GM18951 (cell line): ENCODE results near the gene LGR5.

Experiments
- POLR2A ChIP-seq: IDR thresholded peaks from 4 replicates; pipeline ENCODE4 v1.6.1; 2011; ENCODE audit warnings: mild to moderate bottlenecking; ENCODE audit not compliant: insufficient read length, insufficient read depth; ENCODE audit errors: extremely low read depth
- in situ Hi-C: fragments of 300-500 bp; cut with MboI; formaldehyde crosslinking; loops from one replicate; pipeline ENCODE4 v1.12.0; 2022; ENCODE audit warnings: low sequenced_read_pairs, mixed read lengths, inconsistent platforms; ENCODE audit not compliant: unreplicated experiment

LGR5 gene

DNA sequence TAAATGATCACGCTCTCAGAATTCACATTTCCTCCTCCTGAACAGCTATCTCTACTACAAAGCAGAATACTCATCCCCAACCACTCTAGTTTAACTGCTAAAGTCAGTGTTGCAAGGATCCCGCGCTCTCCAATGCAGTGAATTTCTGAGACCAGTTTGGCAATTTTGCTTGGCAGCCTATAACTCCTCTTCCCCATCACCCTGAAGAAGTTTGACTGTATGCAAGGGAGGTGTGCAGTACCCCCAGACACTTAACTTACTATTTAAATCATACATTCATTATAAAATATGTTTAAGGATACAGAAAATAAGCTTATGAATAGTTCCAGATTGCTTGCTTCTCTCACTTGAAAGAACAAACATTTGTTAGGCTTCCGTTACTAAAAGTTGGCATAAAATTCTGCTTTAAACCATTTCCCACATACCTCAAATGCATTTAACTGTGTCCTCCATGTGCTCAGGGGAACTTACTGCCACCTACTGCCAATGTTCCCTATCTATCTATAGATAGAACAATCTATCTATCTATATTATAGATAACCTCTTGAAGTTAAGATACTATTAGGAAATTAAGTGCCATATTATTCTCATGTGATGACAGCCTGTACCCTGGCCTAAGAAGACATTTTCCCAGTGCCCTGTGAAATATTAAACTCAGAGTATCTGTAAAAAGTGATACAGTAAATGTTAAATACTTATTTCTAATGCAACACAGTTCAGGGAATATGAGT, 2.4 kb downstream of the LGR5 start:
- in situ Hi-C loops = no loop called here
- no peak for TF ChIP-seq POLR2A

GRCh38 chr12:71442567-71442931, 3.0 kb downstream of the LGR5 start:
- in situ Hi-C loops = no loop called here
- TF ChIP-seq POLR2A = no peak

DNA sequence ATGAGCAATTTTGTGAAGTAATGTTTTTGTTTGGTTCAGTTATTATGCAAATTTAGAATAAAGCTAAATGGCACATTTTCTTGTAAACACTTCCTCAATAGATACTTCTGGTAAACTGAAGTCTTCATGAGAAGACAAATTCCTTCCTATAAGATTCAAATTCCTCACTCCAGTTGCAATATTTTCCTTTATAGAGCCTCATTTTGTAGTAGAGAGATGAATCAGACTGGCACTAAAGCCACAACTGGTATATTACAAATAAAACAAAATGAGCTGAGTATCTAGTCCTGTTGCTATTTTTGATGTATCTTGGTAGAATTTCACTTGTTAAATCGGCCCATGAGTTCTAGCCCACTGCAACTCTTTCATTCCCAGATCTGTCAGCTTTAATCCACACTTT, 5.5 kb downstream of the LGR5 start:
- in situ Hi-C loops = no loop called here
- TF ChIP-seq POLR2A = no peak

DNA sequence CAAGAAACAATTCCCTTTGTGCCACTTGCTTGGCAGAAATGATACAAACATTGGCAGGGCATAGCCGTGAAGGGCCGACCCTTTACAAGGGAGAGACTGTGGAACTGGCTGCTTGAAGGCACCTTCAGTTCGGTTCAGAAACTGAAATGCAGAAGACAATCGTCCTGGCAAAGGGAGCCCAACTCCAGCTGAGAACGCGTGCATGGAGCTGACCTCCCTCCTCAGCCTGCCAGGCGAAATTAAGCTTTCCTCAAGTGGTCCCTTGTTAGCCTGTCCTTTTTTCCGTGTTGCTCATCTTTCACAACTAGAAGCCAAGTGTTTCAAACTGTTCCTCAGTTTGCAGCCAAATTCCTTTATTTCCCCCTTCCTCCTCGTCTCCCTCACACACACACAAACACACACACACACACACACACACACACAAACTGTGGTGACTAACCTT, 8.1 kb downstream of the LGR5 start:
- in situ Hi-C loops = no loop called here
- no peak for TF ChIP-seq POLR2A

- no peak for TF ChIP-seq POLR2A
- in situ Hi-C loops = no loop called here
These were observed 8.6 kb downstream of the LGR5 start for GRCh38 chr12:71448150-71448581.

DNA sequence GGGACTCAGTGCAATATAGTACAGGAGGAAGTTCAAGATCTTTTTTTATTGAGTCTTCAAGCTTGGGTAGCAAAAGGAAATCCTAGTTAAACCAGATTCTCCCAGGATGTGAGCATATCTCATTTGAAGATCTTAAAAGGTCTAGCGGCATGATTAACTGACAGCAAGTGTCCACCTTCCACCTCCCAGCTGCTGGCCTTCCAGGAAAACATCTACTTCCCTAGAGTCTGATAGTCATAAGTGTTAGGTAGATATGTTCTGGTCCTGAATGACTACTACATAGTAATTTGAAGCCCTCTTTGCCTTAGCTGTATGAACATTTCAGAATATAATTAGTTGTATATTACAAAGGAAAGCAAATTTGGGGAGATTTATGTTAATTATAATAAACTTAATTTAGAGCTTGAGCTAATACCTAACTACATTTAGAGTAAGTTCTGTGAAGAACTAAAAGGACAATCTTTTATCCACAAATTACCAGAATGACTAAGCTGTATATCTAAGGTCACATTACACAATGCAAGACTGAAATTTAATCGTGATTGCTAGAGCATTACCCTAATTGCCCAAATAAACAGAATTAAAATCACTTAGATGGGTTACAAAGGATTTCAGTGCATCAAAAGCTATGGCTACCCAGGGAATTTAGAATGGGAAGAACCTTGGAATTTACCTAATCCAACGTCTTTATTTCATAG, 9.9 kb downstream of the LGR5 start:
- in situ Hi-C loops = no loop called here

DNA sequence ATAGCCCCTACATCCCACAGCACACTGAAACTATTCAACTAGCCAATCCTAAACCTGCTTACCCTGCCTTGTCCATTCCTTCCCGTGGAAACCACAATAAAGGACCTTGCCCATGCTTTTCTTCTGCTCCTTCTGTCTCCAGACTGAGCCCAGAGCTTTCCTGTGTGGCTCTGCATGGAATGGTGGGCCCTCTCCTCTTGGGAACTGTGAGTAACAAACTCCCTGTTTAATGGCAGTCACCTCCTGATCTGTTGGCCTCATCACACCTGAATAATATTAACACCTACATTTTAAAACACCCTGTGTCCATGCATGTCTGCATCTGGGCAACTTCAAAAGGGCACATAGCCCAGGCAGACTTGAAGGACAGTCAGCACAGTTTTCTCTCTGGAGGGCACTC, 12.4 kb downstream of the LGR5 start:
- in situ Hi-C loops = no loop called here
- TF ChIP-seq POLR2A = no peak

More for the DNA sequence above, 9.9 kb downstream of the LGR5 start:
- TF ChIP-seq POLR2A = no peak

DNA sequence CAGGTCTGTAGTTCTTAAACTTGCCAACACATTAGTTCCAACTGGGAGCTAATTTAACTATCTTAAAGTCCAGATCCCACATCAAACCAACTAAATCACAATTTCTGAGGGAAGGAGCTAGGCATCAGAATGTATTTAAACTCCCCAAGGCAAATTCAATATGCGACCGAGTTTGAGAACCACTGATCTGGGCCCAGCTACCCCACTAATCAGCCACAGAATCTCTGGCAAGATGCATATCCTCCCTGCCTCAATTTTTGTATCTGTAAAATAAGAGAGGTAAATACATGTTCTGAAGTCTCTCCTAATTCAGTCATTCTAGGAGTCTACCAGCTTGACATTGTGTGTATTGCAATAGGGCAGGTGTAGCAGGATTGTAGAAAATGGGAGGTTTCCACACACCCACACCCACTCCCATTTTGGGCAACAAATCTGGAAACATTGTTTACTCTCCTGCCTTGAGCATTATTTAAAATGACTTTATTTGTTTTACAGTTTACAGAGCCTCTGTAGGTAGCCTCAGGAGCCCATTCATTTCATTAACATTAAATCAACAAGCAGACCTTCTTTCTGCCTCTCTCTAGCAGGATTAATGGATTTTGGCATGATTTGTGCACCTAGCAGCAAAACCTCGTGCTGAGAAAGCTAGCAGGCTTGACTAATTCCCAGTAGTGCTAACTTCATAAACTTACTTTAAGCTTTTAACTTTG, 15.6 kb downstream of the LGR5 start:
- in situ Hi-C loops = no loop called here
- TF ChIP-seq POLR2A = no peak

DNA sequence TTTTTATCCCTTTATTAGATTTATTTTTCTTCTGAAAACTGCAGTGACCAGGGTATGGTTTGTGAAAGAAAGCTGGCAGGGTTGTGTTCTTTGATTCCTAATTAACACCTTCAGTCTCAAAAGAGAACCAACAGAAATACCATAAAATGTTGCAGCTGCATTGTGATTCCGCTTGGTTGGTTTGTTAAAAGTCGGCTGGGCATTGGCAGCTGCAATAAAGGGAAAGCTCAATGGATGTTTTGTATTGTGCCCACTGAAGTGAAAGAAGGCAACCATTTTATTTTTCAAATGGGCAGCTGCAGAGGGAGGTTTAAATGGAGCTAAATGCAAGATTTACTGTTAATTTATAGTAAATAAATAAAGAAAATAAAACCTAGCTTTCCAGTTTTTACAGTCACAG, 16.7 kb downstream of the LGR5 start:
- in situ Hi-C loops = no loop called here
- TF ChIP-seq POLR2A = no peak

GRCh38 chr12:71456990-71457389, 17.4 kb downstream of the LGR5 start:
- no peak for TF ChIP-seq POLR2A
- in situ Hi-C loops = no loop called here

GRCh38 chr12:71460318-71460717, 20.7 kb downstream of the LGR5 start:
- no peak for TF ChIP-seq POLR2A
- in situ Hi-C loops = no loop called here

- in situ Hi-C loops = no loop called here
- TF ChIP-seq POLR2A = no peak
These were observed 21.4 kb downstream of the LGR5 start for GRCh38 chr12:71460850-71461609.

GRCh38 chr12:71461787-71462328, 22.3 kb downstream of the LGR5 start:
- no peak for TF ChIP-seq POLR2A
- in situ Hi-C loops = no loop called here

GRCh38 chr12:71465796-71466195, 26.2 kb downstream of the LGR5 start:
- in situ Hi-C loops = no loop called here
- no peak for TF ChIP-seq POLR2A
